C1 segment of cervical spinal cord (tissue), 14 donors: Measurements from ENCODE around the gene HDAC10.

Source experiments
- DNase-seq, 14 donors: peaks; one replicate each; lab custom pipeline; 2025; lab: John Stamatoyannopoulos, UW

HDAC10 gene

GRCh38 chr22:50242406-50242949 lies 8.6 kb downstream of the HDAC10 start:
- no peak for DNase-seq

DNA sequence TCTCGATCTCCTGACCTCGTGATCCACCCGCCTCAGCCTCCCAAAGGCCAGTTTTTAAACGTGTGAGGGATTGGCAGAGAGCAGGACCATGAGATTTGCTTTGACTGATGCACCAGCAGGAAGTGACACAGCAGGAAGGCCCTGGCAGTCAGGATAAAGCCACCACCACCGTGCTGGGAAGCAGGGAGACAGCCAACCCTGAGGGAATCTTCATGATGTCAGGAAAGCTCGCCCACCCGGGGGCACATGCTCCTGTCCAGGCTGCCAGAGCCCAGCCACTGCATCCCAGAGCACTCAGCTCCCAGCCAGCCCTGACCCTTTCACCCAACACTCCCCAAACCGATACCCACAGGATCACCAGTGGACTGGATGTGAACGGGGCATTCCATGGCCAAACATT lies 12.3 kb downstream of the HDAC10 start:
- no peak for DNase-seq

- peak in 1 of 14 donors; percentile 58 for DNase-seq
These were observed 14.2 kb downstream of the HDAC10 start for GRCh38 chr22:50236731-50237409.

DNA sequence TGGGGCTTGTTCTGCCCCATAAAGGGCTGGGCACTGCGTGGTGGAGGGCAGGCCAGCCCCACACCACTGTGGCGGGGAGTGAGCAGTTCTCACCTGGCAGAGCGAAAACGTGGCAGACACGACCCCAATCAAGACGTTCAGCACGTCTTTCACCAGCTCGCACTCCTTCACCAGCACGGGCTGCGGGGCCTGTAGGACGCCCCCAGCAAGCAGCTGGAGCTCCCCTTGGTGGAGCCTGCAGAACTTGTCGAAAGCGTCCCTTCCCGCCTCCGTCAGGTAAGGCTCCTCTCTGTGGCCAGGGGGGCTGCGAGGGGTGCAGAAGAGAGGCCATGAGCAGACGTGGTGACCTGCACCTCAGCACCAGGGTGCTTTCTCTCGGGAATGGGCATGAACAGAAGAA lies 17.8 kb downstream of the HDAC10 start:
- no peak for DNase-seq

DNA sequence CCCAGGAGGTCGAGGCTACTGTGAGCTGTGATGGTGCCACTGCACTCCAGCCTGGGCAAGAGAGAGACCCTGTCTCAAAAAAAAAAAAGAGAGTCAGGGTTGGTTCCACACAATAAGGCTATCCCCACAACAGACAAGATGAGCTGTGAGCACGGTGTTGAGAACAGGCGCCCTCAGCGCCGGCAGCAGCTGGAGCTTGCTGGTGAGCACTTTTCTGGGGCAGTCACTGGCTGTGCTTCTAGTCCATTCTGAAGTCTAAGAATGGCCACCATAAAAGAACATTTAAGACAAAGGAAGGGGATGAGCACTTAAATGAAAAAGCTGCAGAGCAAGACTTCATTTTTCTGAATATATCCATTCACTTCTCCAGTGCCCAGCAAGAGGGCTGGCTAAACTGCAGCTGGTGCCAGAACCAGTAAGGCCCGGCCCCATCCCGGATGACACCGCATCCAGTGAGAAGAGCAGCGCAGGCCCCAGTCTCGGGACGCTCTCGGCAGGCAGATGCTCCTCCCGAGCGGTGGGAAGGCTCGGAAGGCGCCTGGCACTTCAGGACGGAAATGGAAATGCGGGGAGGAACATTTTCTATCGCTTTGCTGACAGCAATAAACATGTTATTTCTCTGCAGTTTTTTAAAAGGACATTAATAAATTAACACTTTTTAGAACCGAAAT lies 18.4 kb downstream of the HDAC10 start:
- DNase-seq, result no peak

DNA sequence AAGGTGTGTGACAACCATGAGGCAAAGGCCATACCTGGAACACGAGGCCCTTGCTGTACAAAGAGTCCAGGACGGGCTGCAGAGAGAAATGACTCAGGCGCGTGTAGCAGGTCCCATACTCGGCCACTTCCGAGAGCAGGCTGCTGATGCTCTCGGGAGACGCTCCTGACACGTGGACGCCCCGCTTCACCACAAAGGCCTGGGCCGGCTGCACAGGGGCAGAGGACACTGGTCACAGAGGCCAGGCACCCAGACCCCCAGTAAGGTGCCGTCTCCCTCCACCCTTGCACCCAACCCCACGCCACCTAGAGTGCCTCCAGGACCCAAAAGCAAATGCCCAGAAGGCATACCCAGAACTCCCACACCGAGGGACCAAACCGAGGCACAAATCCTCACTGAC lies 21.7 kb downstream of the HDAC10 start:
- DNase-seq, result no peak

DNA sequence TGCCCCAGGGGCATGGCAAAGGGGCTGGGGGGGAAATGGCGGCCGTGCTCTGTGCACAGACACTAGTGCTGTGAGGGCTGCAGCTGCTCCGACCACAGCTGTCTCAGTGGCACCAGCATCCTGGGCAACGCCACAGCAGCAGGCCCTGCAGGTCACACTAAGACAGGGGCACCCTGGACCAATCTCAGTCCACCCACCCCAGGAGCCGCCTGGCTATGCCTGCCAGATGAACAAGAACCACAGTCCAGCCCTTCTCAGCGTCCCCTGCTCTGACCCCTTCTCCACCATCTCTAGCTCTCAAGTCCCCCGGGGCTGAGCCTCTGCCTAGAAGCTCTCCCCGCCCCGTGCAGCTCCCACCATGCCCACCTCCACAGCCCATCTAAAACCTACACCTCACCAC lies 22.7 kb downstream of the HDAC10 start:
- no peak for DNase-seq

DNA sequence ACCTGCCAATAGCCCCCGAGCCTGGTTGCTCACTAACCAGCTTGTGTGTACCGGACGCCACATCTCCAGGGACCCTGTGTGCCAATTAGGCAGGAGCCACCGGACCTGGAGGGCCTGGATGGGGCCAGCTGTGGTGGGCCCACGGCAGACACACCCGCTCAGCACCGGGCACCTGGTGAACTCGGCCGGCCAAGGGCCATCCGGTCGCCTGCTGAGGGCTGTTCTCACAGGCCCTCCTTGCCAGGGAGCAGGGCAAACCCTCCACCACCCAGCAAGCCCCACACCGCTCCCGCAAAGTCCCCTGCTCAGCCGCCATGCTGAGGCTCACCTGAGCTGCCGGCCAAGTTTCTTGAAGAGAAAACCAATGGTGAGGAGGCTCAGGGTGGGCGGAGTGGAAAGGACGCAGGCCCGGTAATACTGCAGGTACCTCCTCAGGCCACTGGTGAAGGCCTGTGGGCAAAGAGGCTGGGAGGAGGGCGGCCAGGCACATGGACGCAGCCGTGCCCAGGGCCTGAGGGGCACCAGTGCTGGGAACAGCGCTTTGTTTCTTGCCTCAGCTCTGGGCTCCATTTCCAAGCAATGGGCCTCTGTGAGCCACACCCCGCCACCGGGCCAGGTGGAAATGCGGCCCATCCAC lies 23.4 kb downstream of the HDAC10 start:
- DNase-seq, result no peak

- no peak for DNase-seq
These were observed 24.2 kb downstream of the HDAC10 start for GRCh38 chr22:50226875-50227165.

- no peak for DNase-seq
These were observed 24.8 kb downstream of the HDAC10 start for GRCh38 chr22:50226063-50226874.

GRCh38 chr22:50225200-50225969 lies 25.7 kb downstream of the HDAC10 start:
- no peak for DNase-seq

GRCh38 chr22:50224071-50224470 lies 27.0 kb downstream of the HDAC10 start:
- DNase-seq, result no peak

GRCh38 chr22:50222508-50222907 lies 28.6 kb downstream of the HDAC10 start:
- DNase-seq, result no peak

DNA sequence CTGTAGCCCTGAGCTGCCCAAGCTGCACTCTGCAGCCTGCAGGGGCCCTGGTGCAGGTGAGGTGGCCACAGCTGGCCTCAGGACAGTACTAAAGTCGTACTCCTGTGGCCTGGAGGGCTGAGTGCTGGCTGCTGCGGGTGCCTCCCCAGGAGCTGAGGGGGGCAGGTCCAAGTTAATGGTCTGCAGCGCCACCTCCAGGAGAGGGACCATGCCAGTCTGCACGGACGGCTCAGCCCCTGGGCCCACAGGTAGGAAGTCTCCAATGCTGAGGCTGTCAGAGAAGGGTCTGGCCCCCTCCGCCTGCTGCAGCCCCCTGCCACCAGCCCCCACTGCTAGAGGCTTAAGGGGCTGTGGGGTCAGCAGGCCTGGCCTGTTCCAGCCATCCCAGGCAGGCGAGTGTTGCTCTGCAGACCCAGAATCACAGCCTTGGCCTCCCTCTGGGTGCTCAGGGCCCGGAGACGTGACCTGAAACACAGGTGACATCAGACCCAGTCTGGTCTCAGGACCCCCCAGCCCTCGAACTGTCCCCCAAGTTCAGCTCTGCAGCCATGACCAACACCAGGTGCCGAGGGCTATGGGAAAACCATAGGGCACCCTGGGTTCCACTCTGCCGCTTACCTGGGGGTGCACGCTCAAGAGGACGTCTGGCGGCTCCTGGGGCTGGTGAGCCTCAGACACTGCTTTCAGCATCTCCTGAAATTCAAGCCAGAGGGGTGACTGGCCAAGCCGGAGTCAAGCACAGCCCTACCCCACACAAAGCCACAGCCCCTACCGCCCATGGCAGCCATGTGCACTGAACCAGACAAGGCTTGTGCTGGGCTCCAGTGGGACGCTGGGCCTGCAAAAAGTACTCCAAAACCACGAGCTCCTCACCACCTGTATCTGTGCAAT lies 29.4 kb downstream of the HDAC10 start:
- no peak for DNase-seq

DNA sequence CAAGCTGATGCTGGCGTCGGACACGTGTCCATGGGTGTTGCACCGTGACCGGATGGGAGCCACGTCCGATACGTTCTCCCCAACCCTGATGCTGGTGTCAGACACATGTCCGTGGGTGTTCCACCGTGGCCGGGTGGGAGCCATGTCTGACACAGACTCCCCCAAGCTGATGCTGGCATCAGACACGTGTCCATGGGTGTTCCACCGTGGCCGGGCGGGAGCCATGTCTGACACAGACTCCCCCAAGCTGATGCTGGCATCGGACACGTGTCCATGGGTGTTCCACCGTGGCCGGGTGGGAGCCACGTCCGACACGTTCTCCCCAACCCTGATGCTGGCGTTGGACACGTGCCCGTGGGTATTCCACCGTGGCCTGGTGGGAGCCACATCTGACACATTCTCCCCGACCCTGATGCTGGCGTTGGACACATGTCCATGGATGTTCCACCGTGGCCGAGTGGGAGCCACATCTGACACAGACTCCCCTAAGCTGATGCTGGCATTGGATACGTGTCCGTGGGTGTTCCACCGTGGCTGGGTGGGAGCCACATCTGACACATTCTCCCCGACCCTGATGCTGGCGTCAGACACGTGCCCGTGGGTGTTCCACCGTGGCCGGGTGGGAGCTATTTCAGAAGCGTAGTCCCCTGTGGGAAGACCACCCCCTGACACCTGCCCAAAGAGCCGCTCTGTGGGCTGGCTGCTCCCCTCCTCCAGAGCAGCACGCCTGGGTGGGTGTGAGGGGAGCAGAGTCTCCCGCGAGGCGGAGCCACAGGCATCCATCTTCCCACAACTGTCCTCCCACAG lies 30.3 kb downstream of the HDAC10 start:
- DNase-seq, result no peak

DNA sequence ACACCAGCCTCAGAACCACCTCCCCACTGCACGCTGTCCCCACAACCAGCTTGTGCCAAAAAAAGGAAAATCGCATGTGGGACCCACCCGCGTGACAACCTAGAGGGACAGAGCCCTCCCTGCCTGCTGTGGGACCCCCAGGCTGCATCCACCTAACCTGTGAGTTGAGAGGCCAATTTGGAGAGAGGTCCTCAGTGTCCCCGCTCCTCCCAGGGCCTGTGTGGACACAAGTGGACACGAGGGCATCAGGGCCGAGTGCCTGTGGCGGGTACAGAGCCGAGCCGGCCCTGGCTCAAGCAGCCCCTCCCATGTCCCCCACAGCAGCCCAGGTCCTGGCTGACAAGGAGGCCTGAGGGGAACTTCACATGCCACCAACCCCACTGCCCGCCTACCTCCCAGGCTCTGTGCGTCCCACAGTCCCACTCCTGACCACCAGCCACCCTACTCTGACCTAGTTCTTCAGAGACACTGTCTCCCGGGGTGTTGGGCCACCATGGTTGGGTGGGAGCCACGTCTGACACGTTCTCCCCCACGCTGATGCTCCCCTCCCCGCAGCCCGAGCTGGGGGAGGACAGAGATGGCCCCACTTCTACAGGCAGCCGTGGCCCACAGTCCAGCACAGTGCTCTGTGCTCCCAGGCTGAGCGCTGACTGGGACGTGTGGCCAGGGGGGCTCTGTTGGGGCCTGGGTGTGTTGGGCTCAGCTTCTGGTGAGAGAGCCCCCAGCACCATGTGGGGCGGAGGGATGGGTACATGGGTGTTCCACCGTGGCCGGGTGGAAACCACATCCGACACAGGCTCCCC lies 31.1 kb downstream of the HDAC10 start:
- no peak for DNase-seq

DNA sequence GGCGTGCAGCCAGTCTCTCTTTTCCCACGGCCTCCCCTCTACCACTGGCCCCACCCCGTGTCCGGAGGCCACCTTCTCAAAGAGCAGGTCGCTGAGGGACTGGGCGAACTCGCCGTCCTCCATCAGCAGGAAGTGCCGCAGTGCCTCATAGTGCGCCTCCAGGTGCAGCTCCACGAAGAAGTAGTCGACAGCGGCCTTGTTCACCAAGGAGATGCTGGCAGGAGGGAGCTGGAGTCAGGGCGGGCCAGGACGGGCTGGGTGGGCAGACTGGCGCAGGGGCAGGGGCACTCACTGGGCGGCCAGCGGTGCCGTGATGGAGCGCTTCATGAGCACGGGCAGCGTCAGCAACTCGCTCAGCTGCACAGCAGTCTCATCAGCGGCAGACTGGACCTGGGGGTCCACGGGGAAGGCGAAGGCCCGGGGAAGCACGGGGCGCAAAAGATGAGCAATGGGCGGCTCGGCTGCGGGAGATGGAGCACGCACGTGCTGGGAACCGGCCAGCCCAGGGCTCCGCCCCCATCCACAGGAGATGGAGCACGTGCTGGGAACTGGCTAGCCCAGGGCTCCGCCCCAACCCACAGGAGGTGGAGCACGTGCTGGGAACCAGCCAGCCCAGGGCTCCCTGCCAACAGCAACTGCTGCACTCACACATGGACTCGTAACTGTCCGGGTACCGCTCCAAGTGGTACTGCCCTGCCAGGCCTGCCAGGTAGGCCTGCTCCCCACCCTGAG lies 31.9 kb downstream of the HDAC10 start:
- DNase-seq, result no peak
